HT1080 (cell line): ENCODE measurements around the gene ACOT8. TPM values are rescaled to one million over a fixed set of nuclear protein-coding genes. Genes with fewer than 3 reads are reported as not detected.

Source experiments
- DNase-seq: peaks from one replicate; pipeline ENCODE4 v3.0.0-alpha.2; 2015; ENCODE audit warnings: low read depth
- total RNA-seq: library from RNA; depleted of rRNA; stranded (reverse); fragments of >200 nt; shearing (Covaris generic); gene quantifications from 2 replicates; pipeline ENCODE4 v1.2.3, GENCODE V29; 2014

Gene ACOT8
- total RNA-seq, 1 experiment from 2014 or later = 43.1 TPM

DNA sequence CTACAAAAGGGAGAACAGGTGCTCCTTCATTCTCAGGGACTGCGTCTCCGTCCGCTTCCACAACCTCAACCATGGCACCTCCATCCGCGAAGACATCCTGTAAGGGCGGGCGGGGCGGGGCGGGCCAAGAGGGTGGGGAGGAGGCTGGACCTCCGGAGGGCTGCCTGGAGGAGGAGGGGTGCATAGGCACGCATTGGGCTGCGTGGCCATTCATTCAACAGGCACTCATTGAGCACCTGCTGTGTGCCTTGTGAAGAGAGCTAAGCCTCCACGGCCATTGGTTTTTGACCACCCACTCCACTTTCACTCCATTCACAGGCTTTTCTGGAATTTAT is 657 bp upstream of the ACOT8 start:
- DNase-seq = no peak

DNA sequence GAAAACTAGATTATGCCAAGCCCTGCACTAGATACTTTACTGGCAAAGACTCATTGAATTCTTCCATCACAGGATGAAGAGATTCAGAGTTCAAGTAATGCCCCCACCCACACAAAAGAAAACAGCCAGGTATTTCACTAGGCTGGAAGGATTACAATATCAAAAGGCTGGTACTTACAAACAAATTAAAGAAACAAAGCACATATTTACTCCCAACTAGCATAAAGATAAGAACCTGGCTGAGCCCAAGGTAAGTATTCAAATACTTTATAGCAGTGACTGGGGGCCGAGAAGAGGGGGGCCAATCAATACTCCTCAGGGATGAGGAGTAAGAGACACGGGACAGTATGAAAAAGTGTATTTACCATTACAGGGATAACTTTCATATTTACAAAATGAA is 3.7 kb downstream of the ACOT8 start:
- no peak for DNase-seq

- DNase-seq = no peak
These were observed 4.9 kb downstream of the ACOT8 start for GRCh38 chr20:45852326-45852725.

DNA sequence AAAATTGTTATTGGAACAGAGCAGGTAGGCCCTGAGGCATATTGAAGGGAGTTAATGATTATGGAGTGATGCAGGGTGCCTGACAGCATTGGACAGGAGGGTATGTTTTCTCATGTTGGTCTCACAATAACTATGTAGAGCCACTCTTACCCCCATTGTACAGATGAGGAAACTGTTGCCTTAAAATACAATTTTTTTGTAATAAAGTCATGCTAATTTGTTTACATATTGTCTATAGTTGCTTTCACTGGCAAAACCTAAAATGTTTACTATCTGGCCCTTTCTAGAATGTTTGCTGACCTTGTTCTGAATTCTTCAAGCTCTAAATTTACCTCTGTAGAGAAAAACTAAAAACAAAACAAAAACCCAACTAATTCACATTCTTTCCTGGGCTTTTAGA is 5.7 kb downstream of the ACOT8 start:
- no peak for DNase-seq

GRCh38 chr20:45850926-45851325 is 6.3 kb downstream of the ACOT8 start:
- DNase-seq = no peak

DNA sequence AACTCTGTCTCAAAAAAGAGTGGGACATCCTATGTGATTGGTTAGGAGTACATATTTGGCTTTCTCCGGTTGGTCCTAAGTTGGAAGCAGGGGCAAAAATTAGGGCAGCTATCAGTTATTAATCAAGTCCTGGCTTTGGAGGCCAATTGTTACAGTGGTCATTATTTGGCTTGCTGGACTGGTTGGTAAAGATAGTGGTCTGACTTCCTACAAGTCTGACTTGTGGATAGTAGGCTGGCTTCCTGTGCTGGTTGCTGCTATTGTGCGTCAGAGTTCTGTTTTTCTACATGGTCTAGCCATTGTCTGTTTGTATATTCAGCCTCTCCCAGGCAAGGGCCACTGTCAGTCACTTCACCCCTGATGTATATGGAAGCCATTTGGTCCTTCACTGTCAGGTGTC is 7.0 kb downstream of the ACOT8 start:
- no peak for DNase-seq

GRCh38 chr20:45848969-45849582 is 8.1 kb downstream of the ACOT8 start:
- no peak for DNase-seq

DNA sequence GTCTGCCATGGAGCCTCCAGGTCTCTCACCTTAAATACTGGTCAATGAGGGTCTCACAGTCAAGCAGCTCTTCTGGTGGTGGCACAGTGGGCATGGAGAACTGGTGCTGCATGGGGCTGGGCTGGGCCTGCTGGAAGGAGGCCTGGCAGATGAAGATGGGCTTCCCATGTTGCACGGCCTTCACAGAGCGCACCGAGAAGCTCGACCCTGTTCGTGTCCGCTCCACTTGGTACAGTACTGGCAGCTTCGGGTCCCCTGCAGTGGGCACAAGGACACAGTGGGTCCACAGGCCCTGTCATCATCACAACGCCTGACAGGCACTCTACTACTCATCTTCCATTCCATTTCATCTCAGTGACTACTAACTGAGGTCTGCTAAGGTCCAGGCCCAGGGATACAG is 8.8 kb downstream of the ACOT8 start:
- no peak for DNase-seq

DNA sequence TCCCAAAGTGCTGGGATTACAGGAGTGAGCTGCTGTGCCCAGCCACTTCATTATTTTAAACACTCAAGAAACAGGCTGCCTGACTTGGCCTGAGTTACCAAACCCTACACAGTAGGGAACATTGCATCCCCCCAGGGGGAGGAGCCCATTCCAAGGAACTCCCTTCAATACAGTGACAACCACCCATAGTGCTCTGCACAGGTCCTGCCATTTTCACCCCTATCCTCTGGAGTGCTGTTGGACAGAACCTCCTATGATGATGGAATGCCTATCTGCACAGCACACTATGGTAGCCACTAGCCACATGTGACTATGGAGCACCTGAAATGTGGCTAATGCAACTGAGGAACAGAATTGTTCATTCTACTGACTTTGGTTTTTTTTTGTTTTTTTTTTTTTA is 11.7 kb downstream of the ACOT8 start:
- DNase-seq = no peak

- no peak for DNase-seq
These were observed 13.7 kb downstream of the ACOT8 start for GRCh38 chr20:45843506-45843905.

- DNase-seq = no peak
These were observed 14.9 kb downstream of the ACOT8 start for GRCh38 chr20:45842169-45842812.

DNA sequence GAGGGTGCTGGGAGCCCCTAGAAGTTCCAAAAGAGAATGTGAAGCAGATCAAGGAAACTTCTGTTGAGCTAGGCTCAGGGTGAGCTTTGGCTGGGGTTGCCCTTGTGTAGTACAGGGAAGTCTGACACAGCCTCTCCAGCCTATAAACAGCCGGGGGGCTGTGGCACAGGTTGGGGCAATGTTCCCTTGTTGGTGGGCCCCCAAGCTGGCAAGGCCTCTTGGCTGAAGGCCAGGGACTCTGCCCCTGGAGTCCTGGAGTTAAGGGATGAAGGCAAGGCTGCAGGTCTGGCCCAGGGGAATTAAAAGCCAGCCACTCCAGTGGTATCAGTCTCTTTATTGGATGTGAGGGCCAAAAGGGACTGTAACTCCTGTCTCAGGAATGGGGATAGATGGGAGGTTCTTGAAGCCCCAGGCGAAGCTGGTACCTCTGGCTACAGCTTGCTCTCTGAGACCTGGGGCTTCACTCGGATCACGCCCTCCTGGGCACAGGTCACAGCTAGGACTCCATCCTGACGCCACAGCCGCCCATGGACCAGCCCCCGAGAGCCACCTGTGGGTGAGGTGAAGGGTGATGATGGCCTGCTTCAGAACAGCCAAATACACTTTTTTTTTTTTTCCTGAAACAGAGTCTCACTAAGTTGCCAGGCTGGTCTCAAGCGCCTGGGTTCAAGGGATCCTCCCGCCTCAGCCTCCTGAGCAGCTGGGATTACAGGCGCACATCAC is 15.6 kb downstream of the ACOT8 start:
- no peak for DNase-seq

DNA sequence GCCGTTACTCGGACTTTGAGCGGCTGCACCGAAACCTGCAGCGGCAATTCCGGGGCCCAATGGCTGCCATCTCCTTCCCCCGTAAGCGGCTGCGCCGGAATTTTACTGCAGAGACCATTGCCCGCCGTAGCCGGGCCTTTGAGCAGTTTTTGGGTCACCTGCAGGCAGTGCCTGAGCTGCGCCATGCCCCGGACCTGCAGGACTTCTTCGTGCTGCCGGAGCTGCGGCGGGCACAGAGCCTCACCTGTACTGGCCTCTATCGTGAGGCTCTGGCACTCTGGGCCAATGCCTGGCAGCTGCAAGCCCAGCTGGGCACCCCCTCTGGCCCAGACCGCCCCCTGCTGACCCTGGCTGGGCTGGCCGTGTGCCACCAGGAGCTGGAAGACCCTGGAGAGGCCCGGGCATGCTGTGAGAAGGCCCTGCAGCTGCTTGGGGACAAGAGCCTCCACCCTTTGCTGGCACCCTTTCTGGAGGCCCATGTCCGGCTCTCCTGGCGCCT is 16.4 kb downstream of the ACOT8 start:
- DNase-seq = no peak

DNA sequence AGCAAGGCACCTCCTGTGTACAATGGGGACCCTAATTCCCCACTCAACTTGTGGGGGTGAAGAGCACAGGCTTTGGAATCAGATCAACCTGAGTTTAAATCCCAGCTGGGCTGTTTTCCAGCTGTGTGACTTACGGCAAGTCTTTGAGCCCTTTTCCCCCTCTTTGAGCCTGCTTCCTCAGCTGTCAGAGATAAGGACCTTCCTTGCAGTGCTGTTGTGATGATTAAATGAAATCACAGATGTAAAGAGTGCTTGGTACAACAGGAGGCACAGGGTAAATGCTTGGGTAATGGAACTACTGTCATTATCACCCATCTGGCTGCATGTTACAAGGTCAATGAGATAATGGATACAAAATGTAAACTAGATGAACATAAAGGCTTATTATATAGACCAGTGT is 20.4 kb downstream of the ACOT8 start:
- DNase-seq = no peak

DNA sequence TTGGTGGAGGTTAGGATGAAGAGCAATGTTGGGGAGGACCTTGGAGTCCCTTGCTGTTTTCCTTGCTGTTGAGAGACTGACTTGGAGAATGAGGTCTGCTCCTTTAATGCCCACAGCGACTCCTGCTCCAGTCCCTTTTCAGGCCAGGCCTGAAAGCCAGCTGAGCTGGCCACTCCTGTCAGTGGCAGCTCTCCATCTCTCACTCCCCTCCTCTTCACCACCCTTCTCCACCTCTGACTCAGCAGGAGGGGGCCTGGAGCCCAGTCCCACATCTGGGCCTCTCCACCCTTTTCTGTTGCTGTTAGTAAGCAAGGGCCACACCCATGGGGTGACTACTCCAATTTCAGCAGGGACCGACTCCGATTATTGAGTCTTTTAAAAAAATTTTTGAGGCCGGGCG is 21.4 kb downstream of the ACOT8 start:
- DNase-seq = peak; percentile 38

- no peak for DNase-seq
These were observed 21.8 kb downstream of the ACOT8 start for GRCh38 chr20:45835329-45835765.

DNA sequence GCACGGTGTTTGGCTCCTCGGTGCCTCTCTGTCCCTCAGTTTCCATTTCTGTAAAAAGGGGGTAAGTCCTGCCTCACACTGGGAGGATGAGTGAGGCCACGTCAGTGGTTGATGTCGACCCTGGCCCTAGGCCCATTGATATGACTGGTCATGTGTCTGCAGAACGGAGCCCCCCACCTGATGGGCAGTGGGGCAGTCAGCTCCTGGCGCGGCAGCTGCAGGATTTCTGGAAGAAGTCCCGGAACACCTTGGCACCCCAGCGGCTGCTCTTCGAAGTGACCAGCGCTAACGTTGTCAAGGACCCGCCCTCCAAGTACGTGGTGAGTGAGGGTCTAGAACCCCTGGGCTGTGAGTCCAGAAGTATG is 22.4 kb downstream of the ACOT8 start:
- DNase-seq = no peak

- peak; percentile 65 for DNase-seq
These were observed 23.1 kb downstream of the ACOT8 start for GRCh38 chr20:45833883-45834796.

DNA sequence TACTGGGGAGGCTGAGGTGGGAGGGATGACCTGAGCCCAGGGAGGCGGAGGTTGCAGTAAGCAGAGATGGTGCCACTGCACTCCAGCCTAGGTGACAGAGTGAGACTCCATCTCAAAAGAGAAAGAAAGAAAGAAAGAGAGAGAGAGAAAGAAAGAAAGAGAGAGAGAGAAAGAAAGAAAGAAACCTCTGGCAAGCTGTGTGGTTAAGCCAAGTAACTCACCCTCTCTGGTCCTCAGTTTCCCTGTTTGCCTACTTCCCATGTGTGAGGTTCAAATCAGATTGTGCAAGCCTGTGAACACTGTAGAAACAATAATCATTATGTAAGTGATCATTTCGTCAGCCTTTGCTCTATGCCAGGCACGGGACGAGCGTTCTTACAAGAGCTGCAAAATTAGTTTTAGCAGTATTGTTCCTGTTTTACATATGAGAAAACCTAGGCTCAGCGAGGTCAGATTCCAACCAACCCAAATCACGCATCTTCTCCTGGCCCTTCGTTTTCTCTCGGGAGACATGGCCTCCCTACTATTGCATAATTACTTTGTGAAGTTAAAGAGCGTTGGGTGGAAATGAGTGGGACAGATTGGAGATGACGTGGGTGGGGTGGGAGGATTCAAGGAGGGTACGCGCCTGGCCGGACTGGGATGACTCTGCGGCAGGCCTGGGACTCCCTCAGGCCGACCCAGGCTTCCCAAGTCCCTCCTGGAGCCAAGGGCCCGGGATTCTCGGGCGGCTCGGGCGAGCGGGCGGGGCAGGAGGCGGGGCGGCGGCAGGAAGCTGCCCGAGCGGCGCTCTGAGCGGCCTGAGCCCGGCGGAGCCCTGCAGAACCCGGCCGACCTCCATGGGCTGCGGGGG is 23.9 kb downstream of the ACOT8 start, which contains the start of gene SNX21:
Gene SNX21, plus strand, starts transcription at position 770 of the 853 bp plus-strand sequence. CDS start 121 bp downstream, outside the sequence.
- DNase-seq = peak; percentile 88

DNA sequence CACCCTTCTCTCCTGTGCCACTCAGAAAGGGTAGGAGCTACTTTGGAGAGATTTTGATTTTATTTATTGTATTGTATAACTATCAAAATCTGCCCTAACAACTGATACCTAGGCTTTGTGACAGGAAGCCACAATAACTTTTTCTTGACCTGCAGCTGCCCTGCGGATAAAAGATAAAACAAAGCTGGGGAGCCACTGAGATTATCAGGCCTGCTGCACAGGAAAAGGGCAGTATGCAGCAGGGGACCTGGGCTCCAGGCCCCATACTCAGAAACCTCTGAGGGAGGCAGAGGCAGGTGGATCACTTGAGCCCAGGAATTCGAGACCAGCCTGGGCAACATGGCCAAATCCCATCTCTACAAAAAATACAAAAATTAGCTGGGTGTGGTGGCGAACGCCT is 24.6 kb downstream of the ACOT8 start:
- DNase-seq = no peak
